ENCODE measurements around the gene OR4F6. TPM values are rescaled to one million over a fixed set of nuclear protein-coding genes. Genes with fewer than 3 reads are reported as not detected.
"Not testable (repeated sequence)": the region's sequence is repeated elsewhere in the genome, so short reads cannot be mapped to it uniquely, and the experiment has no call there.

OR4F6 gene
- polyA plus RNA-seq, 1 donor from 2014 or later = not detected

GRCh38 chr15:101790748-101791147 is 12.6 kb upstream of the OR4F6 start:
- not testable (repeated sequence) for H3K27ac Mint-ChIP-seq, H3K36me3 Mint-ChIP-seq, H3K4me1 Mint-ChIP-seq, H3K9me3 Mint-ChIP-seq, H3K4me3 Mint-ChIP-seq, H3K27me3 Mint-ChIP-seq

GRCh38 chr15:101793981-101794380 is 9.3 kb upstream of the OR4F6 start:
- not testable (repeated sequence) for H3K9me3 Mint-ChIP-seq, H3K27ac Mint-ChIP-seq, H3K27me3 Mint-ChIP-seq, H3K4me3 Mint-ChIP-seq, H3K36me3 Mint-ChIP-seq, H3K4me1 Mint-ChIP-seq

- H3K36me3 Mint-ChIP-seq = no peaks in the 10 kb centered on the region
- H3K4me1 Mint-ChIP-seq = no peaks in the 10 kb centered on the region
- H3K4me3 Mint-ChIP-seq = no peak overlapping the region
- no peak overlapping the region for H3K27ac Mint-ChIP-seq
- peaks cover 4% of the 10 kb centered on the region for H3K27me3 Mint-ChIP-seq
- no peaks in the 10 kb centered on the region for H3K9me3 Mint-ChIP-seq
Measured at GRCh38 chr15:101795455-101795854, 7.9 kb upstream of the OR4F6 start.

GRCh38 chr15:101799665-101800064 is 3.6 kb upstream of the OR4F6 start:
- Mint-ChIP-seq H3K27ac (no peak overlapping the region), H3K4me1 (peaks cover 0 to 2% (median 0%) of the 10 kb centered on the region in 3 donors), H3K9me3 (no peaks in the 10 kb centered on the region), H3K36me3 (no peaks in the 10 kb centered on the region), H3K4me3 (no peak overlapping the region), H3K27me3 (peaks cover 3% of the 10 kb centered on the region)

- Mint-ChIP-seq H3K4me3 (no peak overlapping the region), H3K27me3 (peaks cover 3% of the 10 kb centered on the region), H3K9me3 (no peaks in the 10 kb centered on the region), H3K4me1 (peaks cover 0 to 2% (median 0%) of the 10 kb centered on the region in 3 donors), H3K27ac (no peak overlapping the region), H3K36me3 (no peaks in the 10 kb centered on the region)
Measured at GRCh38 chr15:101801048-101801447, 2.3 kb upstream of the OR4F6 start.

- Mint-ChIP-seq H3K4me1 (peaks cover 0 to 2% (median 0%) of the 10 kb centered on the region in 3 donors), H3K27ac (no peak overlapping the region), H3K36me3 (no peaks in the 10 kb centered on the region), H3K9me3 (no peaks in the 10 kb centered on the region), H3K4me3 (no peak overlapping the region), H3K27me3 (peaks cover 2% of the 10 kb centered on the region)
Measured at GRCh38 chr15:101803676-101804075, 367 bp downstream of the OR4F6 start.

GRCh38 chr15:101804375-101804774 is 1.1 kb downstream of the OR4F6 start:
- no peaks in the 10 kb centered on the region for H3K36me3 Mint-ChIP-seq
- H3K4me1 Mint-ChIP-seq = peaks cover 0 to 2% (median 0%) of the 10 kb centered on the region in 3 donors
- no peak overlapping the region for H3K27ac Mint-ChIP-seq
- H3K27me3 Mint-ChIP-seq = peaks cover 3% of the 10 kb centered on the region
- no peaks in the 10 kb centered on the region for H3K9me3 Mint-ChIP-seq
- peak overlapping the region in 1 of 4 donors; percentile 39 for H3K4me3 Mint-ChIP-seq

- Mint-ChIP-seq H3K36me3 (no peaks in the 10 kb centered on the region), H3K9me3 (no peaks in the 10 kb centered on the region), H3K27me3 (peaks cover 8% of the 10 kb centered on the region), H3K4me1 (peaks cover 0 to 2% (median 0%) of the 10 kb centered on the region in 3 donors), H3K4me3 (no peak overlapping the region), H3K27ac (no peak overlapping the region)
Measured at GRCh38 chr15:101804941-101805340, 1.6 kb downstream of the OR4F6 start.

GRCh38 chr15:101805605-101806345 is 2.5 kb downstream of the OR4F6 start:
- Mint-ChIP-seq H3K27me3 (peaks cover 12% of the 10 kb centered on the region), H3K4me1 (peaks cover 0 to 2% (median 0%) of the 10 kb centered on the region in 3 donors), H3K9me3 (peaks cover 0 to 2% (median under 1%) of the 10 kb centered on the region in 3 donors), H3K36me3 (no peaks in the 10 kb centered on the region), H3K27ac (no peak overlapping the region), H3K4me3 (no peak overlapping the region)

- peaks cover 0 to 4% (median 2%) of the 10 kb centered on the region in 3 donors for H3K9me3 Mint-ChIP-seq
Measured at GRCh38 chr15:101807345-101807945, 4.1 kb downstream of the OR4F6 start.

GRCh38 chr15:101808201-101808600 is 4.9 kb downstream of the OR4F6 start:
- H3K36me3 Mint-ChIP-seq = no peaks in the 10 kb centered on the region
- H3K9me3 Mint-ChIP-seq = peaks cover 0 to 4% (median 2%) of the 10 kb centered on the region in 3 donors
- no peak overlapping the region for H3K27ac Mint-ChIP-seq
- peak overlapping the region in 1 of 4 donors; percentile 63 for H3K4me3 Mint-ChIP-seq
- peaks cover 0 to 2% (median 0%) of the 10 kb centered on the region in 3 donors for H3K4me1 Mint-ChIP-seq
- H3K27me3 Mint-ChIP-seq = peaks cover 13% of the 10 kb centered on the region

More at GRCh38 chr15:101807345-101807945, 4.1 kb downstream of the OR4F6 start:
- H3K36me3 Mint-ChIP-seq = no peaks in the 10 kb centered on the region
- H3K27me3 Mint-ChIP-seq = peaks cover 12% of the 10 kb centered on the region
- H3K4me1 Mint-ChIP-seq = peaks cover 0 to 2% (median 0%) of the 10 kb centered on the region in 3 donors
- H3K4me3 Mint-ChIP-seq = no peak overlapping the region
- no peak overlapping the region for H3K27ac Mint-ChIP-seq

GRCh38 chr15:101810456-101810855 is 7.1 kb downstream of the OR4F6 start:
- Mint-ChIP-seq H3K27ac (no peak overlapping the region), H3K27me3 (peaks cover 13% of the 10 kb centered on the region), H3K9me3 (peaks cover 0 to 4% (median 2%) of the 10 kb centered on the region in 3 donors), H3K4me3 (no peak overlapping the region), H3K4me1 (no peaks in the 10 kb centered on the region), H3K36me3 (no peaks in the 10 kb centered on the region)

- Mint-ChIP-seq H3K27me3 (peaks cover 13% of the 10 kb centered on the region), H3K27ac (no peak overlapping the region), H3K4me1 (no peaks in the 10 kb centered on the region), H3K4me3 (no peak overlapping the region), H3K9me3 (peaks cover 0 to 4% (median 2%) of the 10 kb centered on the region in 3 donors), H3K36me3 (no peaks in the 10 kb centered on the region)
Measured at GRCh38 chr15:101810876-101811275, 7.6 kb downstream of the OR4F6 start.

GRCh38 chr15:101811902-101812301 is 8.6 kb downstream of the OR4F6 start, which contains the start of gene OR4F15:
OR4F15 (plus strand) TSS chr15:101812202; CDS start chr15:101818187, 5,985 bp downstream.
- Mint-ChIP-seq H3K36me3 (no peaks in the 10 kb centered on the region), H3K27me3 (peaks cover 13% of the 10 kb centered on the region), H3K4me1 (no peaks in the 10 kb centered on the region), H3K4me3 (no peak within 1 kb of the TSS), H3K9me3 (peaks cover 0 to 4% (median 2%) of the 10 kb centered on the region in 3 donors), H3K27ac (no peak within 1 kb of the TSS)

- H3K4me3 Mint-ChIP-seq = no peak overlapping the region
- H3K36me3 Mint-ChIP-seq = no peaks in the 10 kb centered on the region
- no peaks in the 10 kb centered on the region for H3K4me1 Mint-ChIP-seq
- no peak overlapping the region for H3K27ac Mint-ChIP-seq
- peaks cover 11% of the 10 kb centered on the region for H3K27me3 Mint-ChIP-seq
- peaks cover 0 to 4% (median 2%) of the 10 kb centered on the region in 3 donors for H3K9me3 Mint-ChIP-seq
Measured at GRCh38 chr15:101813803-101814534, 10.7 kb downstream of the OR4F6 start.
